GM23248 (cell line): ENCODE data around the gene NACC2. TPM values are rescaled to one million over a fixed set of nuclear protein-coding genes. Genes with fewer than 3 reads are reported as not detected.

ENCODE experiments used
- DNase-seq: peaks from one replicate; pipeline ENCODE4 v3.0.0-alpha.2; 2015
- H2AFZ ChIP-seq: fragments of 200-600 bp; sonication (generic); 2 replicates; pipeline ENCODE4 v1.6.1; 2016; ENCODE audit warnings: antibody characterized with exemption
- H3F3A ChIP-seq: fragments of 200-600 bp; sonication (generic); 2 replicates; pipeline ENCODE4 v1.6.1; 2016; ENCODE audit warnings: mild to moderate bottlenecking, antibody characterized with exemption, mixed run types; ENCODE audit not compliant: insufficient read depth
- H3K27ac ChIP-seq: fragments of 200-600 bp; sonication (generic); 2 replicates; pipeline ENCODE4 v1.5.1; 2016; ENCODE audit warnings: mild to moderate bottlenecking
- H3K27me3 ChIP-seq: fragments of 200-600 bp; sonication (generic); replicated peaks from 2 replicates; pipeline ENCODE4 v1.6.1; 2016; ENCODE audit warnings: mild to moderate bottlenecking; ENCODE audit not compliant: insufficient read depth
- H3K36me3 ChIP-seq: fragments of 200-600 bp; sonication (generic); 2 replicates; pipeline ENCODE4 v1.6.1; 2016; ENCODE audit warnings: low read depth, mild to moderate bottlenecking
- H3K4me1 ChIP-seq: fragments of 200-600 bp; sonication (generic); 2 replicates; pipeline ENCODE4 v1.6.1; 2016; ENCODE audit warnings: mild to moderate bottlenecking; ENCODE audit not compliant: insufficient read depth
- H3K4me2 ChIP-seq: fragments of 200-600 bp; sonication (generic); one replicate; pipeline ENCODE4 v1.6.1; 2016; ENCODE audit warnings: mild to moderate bottlenecking; ENCODE audit not compliant: unreplicated experiment
- H3K4me3 ChIP-seq: fragments of 200-600 bp; sonication (generic); 2 replicates; pipeline ENCODE4 v1.5.1; 2016; ENCODE audit warnings: mild to moderate bottlenecking
- H3K79me2 ChIP-seq: fragments of 200-600 bp; sonication (generic); 2 replicates; pipeline ENCODE4 v1.6.1; 2016; ENCODE audit warnings: mild to moderate bottlenecking; ENCODE audit not compliant: insufficient read depth
- H3K9ac ChIP-seq: fragments of 200-600 bp; sonication (generic); 2 replicates; pipeline ENCODE4 v1.6.1; 2016; ENCODE audit warnings: mild to moderate bottlenecking
- H3K9me2 ChIP-seq: fragments of 200-600 bp; sonication (generic); 2 replicates; pipeline ENCODE4 v1.6.1; 2016; ENCODE audit warnings: mixed run types, mild to moderate bottlenecking, moderate library complexity; ENCODE audit not compliant: insufficient read depth
- H3K9me3 ChIP-seq: fragments of 200-600 bp; sonication (generic); one replicate; pipeline ENCODE4 v1.6.1; 2017; ENCODE audit warnings: low read depth
- H4K20me1 ChIP-seq: fragments of 200-600 bp; sonication (generic); 2 replicates; pipeline ENCODE4 v1.6.0; 2016; ENCODE audit not compliant: insufficient read depth
- EZH2 ChIP-seq: fragments of 200-600 bp; sonication (generic); IDR thresholded peaks from 2 replicates; pipeline ENCODE4 v1.6.1; 2018; ENCODE audit warnings: antibody characterized with exemption, mild to moderate bottlenecking; ENCODE audit not compliant: insufficient read depth, poor library complexity, severe bottlenecking
- EZH2phosphoT487 ChIP-seq: fragments of 200-600 bp; sonication (generic); IDR thresholded peaks from 2 replicates; pipeline ENCODE4 v1.6.1; 2018; ENCODE audit warnings: antibody characterized with exemption, moderate library complexity, mild to moderate bottlenecking, low read depth; ENCODE audit not compliant: insufficient read depth
- WGBS, 2 experiments: methylation state at CpG; one replicate each; pipeline ENCODE4 v1.1.6; 2015 to 2017; ENCODE audit warnings: low lambda C conversion rate in 2 of 2, low coverage in 1 of 2; ENCODE audit errors: missing lambda C conversion rate in 2 of 2; 5-methylcytosine and 5-hydroxymethylcytosine counted together
- in situ Hi-C: fragments of 300-500 bp; cut with MboI; formaldehyde crosslinking; loops from 2 replicates; pipeline ENCODE4 v1.15.0; 2020
- polyA plus RNA-seq: library from polyadenylated mRNA; unstranded; fragments of >200 nt; fragmentation: Nextera tagmentation; extraction: Ambion mirVana; gene quantifications from 2 replicates; pipeline ENCODE4 v1.2.1, GENCODE V29; 2016
- total RNA-seq: library from RNA; depleted of rRNA; stranded (reverse); fragments of >200 nt; shearing (Covaris generic); gene quantifications from 2 replicates; pipeline ENCODE4 v1.2.3, GENCODE V29; 2014

The NACC2 gene
- total and polyA plus RNA-seq, 2 experiments from 2014 or later = 5.3 to 30.7 TPM

- Histone ChIP-seq H3K27me3 (no peaks in the 10 kb centered on the region), H3K9ac (no peak overlapping the region), H3K36me3 (no peaks in the 10 kb centered on the region; the same call in 1 of the 2 replicates), H4K20me1 (peaks cover 3% of the 10 kb centered on the region; the same call in 1 of the 2 replicates), H2AFZ (no peak overlapping the region), H3K79me2 (peaks cover 100% of the 10 kb centered on the region), H3K4me3 (no peak overlapping the region), H3K4me2 (no peak overlapping the region), H3K4me1 (no peaks in the 10 kb centered on the region), H3K9me2 (no peaks in the 10 kb centered on the region), H3K27ac (no peak overlapping the region), H3K9me3 (no peaks in the 10 kb centered on the region), H3F3A (no peaks in the 10 kb centered on the region)
- in situ Hi-C loops = no loop called here
- 83 to 86% methylated on average over 27 to 28 of the region's 29 CpGs for WGBS, 2 experiments
- peak; percentile 15 for DNase-seq
- TF ChIP-seq EZH2 = no peak
- TF ChIP-seq EZH2phosphoT487 = no peak
These were observed 35.0 kb downstream of the NACC2 start for GRCh38 chr9:136059851-136060670.

- no peak for DNase-seq
- H3K79me2 ChIP-seq = peaks cover 100% of the 10 kb centered on the region
- no peaks in the 10 kb centered on the region for H3K9me2 ChIP-seq
- no peaks in the 10 kb centered on the region for H3K9me3 ChIP-seq
- H3K27me3 ChIP-seq = no peaks in the 10 kb centered on the region
- no peak overlapping the region for H3K4me3 ChIP-seq
- H3K9ac ChIP-seq = no peak overlapping the region
- TF ChIP-seq EZH2 = no peak
- no peak for TF ChIP-seq EZH2phosphoT487
- H3K27ac ChIP-seq = no peak overlapping the region
- H4K20me1 ChIP-seq = peaks cover 3% of the 10 kb centered on the region; the same call in 1 of the 2 replicates
- H3F3A ChIP-seq = no peaks in the 10 kb centered on the region
- H3K4me1 ChIP-seq = no peaks in the 10 kb centered on the region
- no peak overlapping the region for H2AFZ ChIP-seq
- 94 to 96% methylated on average over 11 to 20 of the region's 20 CpGs for WGBS, 2 experiments
- H3K4me2 ChIP-seq = no peak overlapping the region
- in situ Hi-C loops = no loop called here
- no peaks in the 10 kb centered on the region; the same call in 1 of the 2 replicates for H3K36me3 ChIP-seq
These were observed 35.7 kb downstream of the NACC2 start for GRCh38 chr9:136059321-136059791.

GRCh38 chr9:136058801-136059302 lies 36.2 kb downstream of the NACC2 start:
- no peak overlapping the region for H3K4me3 ChIP-seq
- H3K9ac ChIP-seq = no peak overlapping the region
- peaks cover 100% of the 10 kb centered on the region for H3K79me2 ChIP-seq
- H3K4me1 ChIP-seq = no peaks in the 10 kb centered on the region
- H3K9me2 ChIP-seq = no peaks in the 10 kb centered on the region
- H3K27ac ChIP-seq = no peak overlapping the region
- no peak overlapping the region for H2AFZ ChIP-seq
- no peak for TF ChIP-seq EZH2phosphoT487
- TF ChIP-seq EZH2 = no peak
- H3K36me3 ChIP-seq = no peaks in the 10 kb centered on the region
- H3K27me3 ChIP-seq = no peaks in the 10 kb centered on the region
- in situ Hi-C loops = no loop called here
- peaks cover 3% of the 10 kb centered on the region; the same call in 1 of the 2 replicates for H4K20me1 ChIP-seq
- DNase-seq = no peak
- 96 to 98% methylated on average over 11 to 12 of the region's 12 CpGs for WGBS, 2 experiments
- no peak overlapping the region for H3K4me2 ChIP-seq
- no peaks in the 10 kb centered on the region for H3F3A ChIP-seq
- no peaks in the 10 kb centered on the region for H3K9me3 ChIP-seq

- H3K79me2 ChIP-seq = peaks cover 100% of the 10 kb centered on the region
- no peaks in the 10 kb centered on the region for H3K27me3 ChIP-seq
- H3K9me2 ChIP-seq = no peaks in the 10 kb centered on the region
- H3K4me1 ChIP-seq = peaks cover 6% of the 10 kb centered on the region
- H3F3A ChIP-seq = no peaks in the 10 kb centered on the region
- no peak overlapping the region for H3K27ac ChIP-seq
- in situ Hi-C loops = no loop called here
- 92 to 95% methylated on average over 8 to 13 of the region's 13 CpGs for WGBS, 2 experiments
- H4K20me1 ChIP-seq = peaks cover 3% of the 10 kb centered on the region; the same call in 1 of the 2 replicates
- no peak overlapping the region for H3K4me2 ChIP-seq
- no peaks in the 10 kb centered on the region for H3K9me3 ChIP-seq
- no peak for DNase-seq
- H3K4me3 ChIP-seq = no peak overlapping the region
- no peak overlapping the region for H3K9ac ChIP-seq
- no peak for TF ChIP-seq EZH2
- no peak for TF ChIP-seq EZH2phosphoT487
- H2AFZ ChIP-seq = no peak overlapping the region
- H3K36me3 ChIP-seq = no peaks in the 10 kb centered on the region
These were observed 37.0 kb downstream of the NACC2 start for GRCh38 chr9:136058084-136058483.
